Heart left ventricle (tissue), 16 donors: ENCODE data around the gene STARD3NL. TPM values are rescaled to one million over a fixed set of nuclear protein-coding genes. Genes with fewer than 3 reads are reported as not detected.

Source experiments
- ATAC-seq, 4 donors: fragments of 200-7000 bp; cut with Tn5 transposase; one replicate each; pipeline ENCODE4 v1.9.1; 2020 to 2022; ENCODE audit warnings: moderate library complexity in 4 of 4, mild to moderate bottlenecking in 3 of 4, moderate number of reproducible peaks in 1 of 4
- DNase-seq, 5 donors: peaks; one replicate each; pipeline ENCODE4 v3.0.0-alpha.2; 2020
- H3K27ac ChIP-seq, 12 donors: fragments of 200-600 bp; sonication (generic) in 4 of 12; one replicate each; pipeline versions ENCODE4 v1.5.0 to v1.8.0; 2016 to 2022; ENCODE audit warnings: mild to moderate bottlenecking in 2 of 12
- H3K27me3 ChIP-seq, 9 donors: fragments of 200-600 bp; sonication (generic) in 2 of 9; one replicate each; pipeline versions ENCODE4 v1.5.1 to v1.8.0; 2016 to 2022; ENCODE audit warnings: mild to moderate bottlenecking in 3 of 9
- H3K36me3 ChIP-seq, 9 donors: fragments of 200-600 bp; sonication (generic) in 2 of 9; one replicate each; pipeline versions ENCODE4 v1.5.0 to v1.8.0; 2018 to 2022; ENCODE audit warnings: mild to moderate bottlenecking in 2 of 9
- H3K4me1 ChIP-seq, 12 donors: fragments of 200-600 bp; sonication (generic) in 4 of 12; one replicate each; pipeline versions ENCODE4 v1.5.0 to v1.8.0; 2016 to 2022; ENCODE audit warnings: mild to moderate bottlenecking in 3 of 12
- H3K4me3 ChIP-seq, 12 donors: fragments of 200-600 bp; sonication (generic) in 4 of 12; one replicate each; pipeline versions ENCODE4 v1.5.0 to v1.8.0; 2017 to 2022; ENCODE audit warnings: mild to moderate bottlenecking in 9 of 12, moderate library complexity in 4 of 12
- H3K9me3 ChIP-seq, 12 donors: fragments of 200-600 bp; sonication (generic) in 4 of 12; one replicate each; pipeline versions ENCODE4 v1.5.0 to v1.8.0; 2016 to 2022; ENCODE audit warnings: mild to moderate bottlenecking in 1 of 12
- POLR2A ChIP-seq, 2 donors: fragments of 450-650 bp; IDR thresholded peaks; one replicate each; pipeline ENCODE4 v1.6.1; 2017; ENCODE audit warnings: antibody characterized with exemption in 2 of 2, mild to moderate bottlenecking in 2 of 2, moderate library complexity in 2 of 2
- WGBS, 4 donors: extraction: QIAGEN DNeasy Blood & Tissue Kit in 2 of 4; methylation state at CpG; one replicate each; pipeline versions ENCODE4 v1.1.5 to v1.1.7; 2013 to 2018; 5-methylcytosine and 5-hydroxymethylcytosine counted together
- intact Hi-C, 10 donors: fragments of 100-400 bp; cut with DNase I; formaldehyde crosslinking; loops; one replicate each; pipeline versions ENCODE4 v1.11.1 to v1.14.2; 2022
- polyA plus RNA-seq, 2 donors: library from polyadenylated mRNA; stranded (reverse); fragments of 200-250 nt; gene quantifications; one replicate each; pipeline ENCODE4 v1.2.3, GENCODE V29; 2013
- total RNA-seq, 9 donors: library from RNA; depleted of rRNA in 2 of 9; stranded (reverse); fragments of >200 nt in 2 of 9; fragmentation: NEBNext Ultra II Directional in 3 of 9; extraction: Animal tissue kit (Norgen Biotek cat#: 25700) in 3 of 9; gene quantifications; one replicate each; pipeline versions ENCODE4 v1.1.0 to v1.2.4, GENCODE V29; 2016 to 2023
- TF ChIP-seq, protein P1 (sequence below), 12 donors: fragments of 200-600 bp; sonication (generic) in 4 of 12; IDR thresholded peaks; one replicate each; pipeline versions ENCODE4 v1.5.0 to v1.8.0; 2018 to 2022; ENCODE audit warnings: antibody characterized with exemption in 12 of 12, mild to moderate bottlenecking in 5 of 12
- donor health status: ischemic (EF 13 %, LVEDD 7.1; RV severe dilation, severe dysfunction).
- donor health status: healthy with polysubstance abuse.
- donor health status: DM: no; HTN: yes; CAD: no.
- donor health status: DM: no; HTN: no; CAD: no.
- donor health status: ischemic (EF 25% LVEDD 6.9; RV normal size, moderate dysfunction).
- donor health status: ischemic (EF 25% LVEDD 5.7; RV mildly dilated, moderate dysfunction).
- donor health status: healthy.
- donor health status: DM: yes; HTN: yes; CAD: no.
- donor health status: ischemic (EF 35%, LVEDD 5.7; RV mildly dilated, moderate dysfunction).
- donor health status: nonischemic (EF 11% LVEDD 7.7; RV severe dilation, severe dysfunction).
- donor health status: DM: yes; HTN: yes; CAD: no.
- donor health status: PGD.
- donor health status: ischemic (EF 29% LVEDD 5.4; RV normal size, mild dysfunction).
- donor health status: nonischemic (EF 23%, LVEDD 6.1; RV moderate dilation, normal function).

STARD3NL gene
- total and polyA plus RNA-seq, 11 donors, result 10.3 to 37.6 (median 23.8) TPM

GRCh38 chr7:38162036-38162435 is 16.0 kb upstream of the STARD3NL start:
- Histone ChIP-seq H3K4me3 (no peak overlapping the region), H3K4me1 (no peaks in the 10 kb centered on the region), H3K36me3 (no peaks in the 10 kb centered on the region), H3K9me3 (no peaks in the 10 kb centered on the region), H3K27me3 (no peaks in the 10 kb centered on the region), H3K27ac (no peak overlapping the region)
- intact Hi-C loops, result no loop called here
- 69 to 91% (median 78%) methylated on average over 1 of the region's 1 CpG for WGBS, 4 donors
- no peak for DNase-seq
- no peak for TF ChIP-seq POLR2A (IDR thresholded peaks at IDR 0.05)
- TF ChIP-seq, protein P1, sequence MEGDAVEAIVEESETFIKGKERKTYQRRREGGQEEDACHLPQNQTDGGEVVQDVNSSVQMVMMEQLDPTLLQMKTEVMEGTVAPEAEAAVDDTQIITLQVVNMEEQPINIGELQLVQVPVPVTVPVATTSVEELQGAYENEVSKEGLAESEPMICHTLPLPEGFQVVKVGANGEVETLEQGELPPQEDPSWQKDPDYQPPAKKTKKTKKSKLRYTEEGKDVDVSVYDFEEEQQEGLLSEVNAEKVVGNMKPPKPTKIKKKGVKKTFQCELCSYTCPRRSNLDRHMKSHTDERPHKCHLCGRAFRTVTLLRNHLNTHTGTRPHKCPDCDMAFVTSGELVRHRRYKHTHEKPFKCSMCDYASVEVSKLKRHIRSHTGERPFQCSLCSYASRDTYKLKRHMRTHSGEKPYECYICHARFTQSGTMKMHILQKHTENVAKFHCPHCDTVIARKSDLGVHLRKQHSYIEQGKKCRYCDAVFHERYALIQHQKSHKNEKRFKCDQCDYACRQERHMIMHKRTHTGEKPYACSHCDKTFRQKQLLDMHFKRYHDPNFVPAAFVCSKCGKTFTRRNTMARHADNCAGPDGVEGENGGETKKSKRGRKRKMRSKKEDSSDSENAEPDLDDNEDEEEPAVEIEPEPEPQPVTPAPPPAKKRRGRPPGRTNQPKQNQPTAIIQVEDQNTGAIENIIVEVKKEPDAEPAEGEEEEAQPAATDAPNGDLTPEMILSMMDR (IDR thresholded peaks at IDR 0.05), result no peak
- ATAC-seq, result no peak

- TF ChIP-seq, protein P1 (IDR thresholded peaks at IDR 0.05), result no peak
- no peak for TF ChIP-seq POLR2A (IDR thresholded peaks at IDR 0.05)
- ATAC-seq, result no peak
- no peaks in the 10 kb centered on the region for H3K36me3 ChIP-seq
- H3K4me3 ChIP-seq, result no peak overlapping the region
- H3K4me1 ChIP-seq, result peaks cover 0 to 2% (median 0%) of the 10 kb centered on the region in 12 donors
- no peak overlapping the region for H3K27ac ChIP-seq
- intact Hi-C loops, result no loop called here
- no peaks in the 10 kb centered on the region for H3K27me3 ChIP-seq
- 74 to 92% (median 75%) methylated on average over 4 of the region's 4 CpGs for WGBS, 4 donors
- DNase-seq, result no peak
- H3K9me3 ChIP-seq, result no peaks in the 10 kb centered on the region
These were observed 14.4 kb upstream of the STARD3NL start for GRCh38 chr7:38163671-38164070.

DNA sequence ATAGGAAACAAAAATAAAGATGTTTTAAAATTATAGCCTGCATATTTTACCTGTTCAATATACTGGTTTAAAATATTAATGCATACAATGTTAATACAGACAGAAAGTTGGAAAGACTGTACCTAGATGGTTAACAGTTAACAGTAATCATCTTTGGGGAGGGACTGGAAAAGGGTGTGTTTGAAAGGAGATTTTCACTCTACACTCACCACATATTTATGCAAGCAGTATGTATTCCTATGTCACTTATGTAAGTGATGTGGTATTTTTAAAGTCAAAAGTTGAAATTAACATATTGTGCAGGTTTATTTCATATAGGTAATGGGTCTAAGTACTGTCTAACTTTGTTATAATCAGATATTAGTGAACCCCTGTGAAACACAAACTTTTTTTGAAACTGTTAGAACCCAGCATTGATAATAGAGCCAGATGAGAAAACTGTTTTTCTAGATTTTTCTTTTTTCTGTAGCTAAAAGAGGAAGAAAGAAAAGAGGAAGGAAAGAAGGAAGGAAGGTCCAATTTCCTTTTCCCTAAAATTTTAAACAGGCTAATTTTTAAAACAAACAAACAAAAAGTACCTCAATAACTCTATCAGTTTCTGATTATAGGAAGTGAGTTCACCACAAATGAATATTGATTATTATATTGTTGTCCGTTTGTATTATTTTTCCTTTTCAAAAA is 9.0 kb upstream of the STARD3NL start:
- ATAC-seq, result no peak
- H3K27ac ChIP-seq, result peak overlapping the region in 1 of 12 donors; percentile 27
- no peak overlapping the region for H3K4me3 ChIP-seq
- peaks cover 0 to 6% (median 0%) of the 10 kb centered on the region in 12 donors for H3K9me3 ChIP-seq
- H3K4me1 ChIP-seq, result peaks cover 0 to 16% (median 0%) of the 10 kb centered on the region in 12 donors
- 77 to 87% (median 80%) methylated on average over 1 of the region's 1 CpG for WGBS, 4 donors
- H3K36me3 ChIP-seq, result no peaks in the 10 kb centered on the region
- DNase-seq, result no peak
- intact Hi-C loops, result no loop called here
- TF ChIP-seq POLR2A (IDR thresholded peaks at IDR 0.05), result no peak
- TF ChIP-seq, protein P1 (IDR thresholded peaks at IDR 0.05), result no peak
- no peaks in the 10 kb centered on the region for H3K27me3 ChIP-seq

GRCh38 chr7:38169847-38170246 is 8.2 kb upstream of the STARD3NL start:
- peaks cover 0 to 6% (median 0%) of the 10 kb centered on the region in 12 donors for H3K9me3 ChIP-seq

More at GRCh38 chr7:38169847-38170246, 8.2 kb upstream of the STARD3NL start:
- no peak for TF ChIP-seq POLR2A (IDR thresholded peaks at IDR 0.05)
- TF ChIP-seq, protein P1 (IDR thresholded peaks at IDR 0.05), result no peak
- Histone ChIP-seq H3K36me3 (no peaks in the 10 kb centered on the region), H3K4me3 (no peak overlapping the region), H3K4me1 (peaks cover 0 to 16% (median 0%) of the 10 kb centered on the region in 12 donors), H3K27me3 (no peaks in the 10 kb centered on the region), H3K27ac (peak overlapping the region in 1 of 12 donors; percentile 27)
- intact Hi-C loops, result no loop called here
- ATAC-seq (peak in 2 of 4 donors; percentile 60 to 64), DNase-seq (peak in 2 of 5 donors; percentile 34 to 45)
- 59 to 71% (median 64%) methylated on average over 2 of the region's 2 CpGs for WGBS, 4 donors
